Neural progenitor cell (in vitro differentiated cells): ENCODE data around the gene NR1H3.

ENCODE experiments used
- CTCF ChIP-seq: fragments of 200-600 bp; sonication (generic); IDR thresholded peaks from 2 replicates; pipeline ENCODE4 v1.5.1; 2017; ENCODE audit warnings: antibody characterized with exemption, mild to moderate bottlenecking
- EZH2 ChIP-seq: fragments of 200-600 bp; sonication (generic); IDR thresholded peaks from 2 replicates; pipeline ENCODE4 v1.6.1; 2017; ENCODE audit warnings: antibody characterized with exemption, mild to moderate bottlenecking, moderate library complexity

- no peak for TF ChIP-seq CTCF
- TF ChIP-seq EZH2 = no peak
Measured at GRCh38 chr11:47229161-47229560, 28.6 kb upstream of the NR1H3 start.
